Fibroblast of skin of scalp (primary cell): ENCODE measurements around the gene EMCN. TPM values are rescaled to one million over a fixed set of nuclear protein-coding genes. Genes with fewer than 3 reads are reported as not detected.
A peak's percentile ranks its signal among the peaks of the same experiment; 100 is the strongest.
"Not testable (repeated sequence)": the region's sequence is repeated elsewhere in the genome, so short reads cannot be mapped to it uniquely, and the experiment has no call there.

Experiments used
- DNase-seq: peaks from one replicate; pipeline ENCODE4 v3.0.0-alpha.2; 2013
- polyA plus RNA-seq, 2 experiments: library from polyadenylated mRNA; unstranded; fragments of 120-200 nt; gene quantifications; one replicate each; pipeline ENCODE4 v1.2.1, GENCODE V29; 2013; ENCODE audit not compliant: insufficient read length in 2 of 2

Gene EMCN, protein sequence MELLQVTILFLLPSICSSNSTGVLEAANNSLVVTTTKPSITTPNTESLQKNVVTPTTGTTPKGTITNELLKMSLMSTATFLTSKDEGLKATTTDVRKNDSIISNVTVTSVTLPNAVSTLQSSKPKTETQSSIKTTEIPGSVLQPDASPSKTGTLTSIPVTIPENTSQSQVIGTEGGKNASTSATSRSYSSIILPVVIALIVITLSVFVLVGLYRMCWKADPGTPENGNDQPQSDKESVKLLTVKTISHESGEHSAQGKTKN
- polyA plus RNA-seq (2013, experiment 1 of 2; ENCODE audit: insufficient read length), result 0.54 TPM
- 1.2 TPM for polyA plus RNA-seq (2013, experiment 2 of 2; ENCODE audit: insufficient read length)

DNA sequence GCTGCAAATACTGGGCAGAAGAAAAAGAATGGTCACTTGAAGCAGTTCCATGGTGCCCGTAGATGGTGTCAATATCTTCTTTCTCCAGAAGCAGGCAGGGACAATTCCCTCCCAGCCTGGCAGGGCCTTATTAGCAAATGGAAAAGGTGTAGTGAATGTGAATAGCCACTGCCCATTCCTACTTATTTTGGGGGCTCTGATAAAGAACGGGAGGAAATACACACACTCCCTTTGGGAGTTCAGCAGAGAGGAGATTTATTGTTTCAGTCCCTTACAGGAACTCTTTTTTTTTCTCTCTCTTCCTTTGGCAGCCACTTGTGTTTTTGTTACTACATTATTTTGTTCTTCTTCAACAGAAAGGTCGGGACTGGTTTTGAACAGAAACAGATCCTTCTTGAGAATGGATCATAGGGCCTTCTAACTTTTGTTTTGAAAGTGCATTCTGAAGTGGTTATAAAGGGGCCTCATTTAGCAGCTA lies at the start of gene EMCN:
Gene EMCN, minus strand, starts transcription at position 159 of the 478 bp plus-strand sequence. Its CDS starts 108 bp downstream, at position 51.
- DNase-seq, result peak; percentile 29

DNA sequence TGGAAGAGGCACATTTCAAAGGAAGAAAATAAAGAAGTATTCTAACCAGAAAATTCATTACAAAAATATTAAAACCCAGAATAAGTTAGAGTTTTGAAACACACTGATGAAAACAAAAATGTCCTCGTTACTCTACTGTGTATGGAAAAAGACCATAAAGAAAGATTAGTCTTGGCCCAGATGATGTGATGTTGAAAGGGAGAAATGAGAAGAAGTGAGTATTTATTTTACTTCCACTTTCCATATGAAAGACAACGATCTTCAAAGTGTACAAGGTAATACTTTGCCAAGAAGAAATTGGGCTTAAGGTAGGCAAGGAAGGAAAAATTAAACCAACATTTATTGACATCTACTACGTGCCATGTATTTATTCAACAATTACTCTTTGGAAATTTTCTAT lies 48.6 kb upstream of the EMCN start:
- no peak for DNase-seq

DNA sequence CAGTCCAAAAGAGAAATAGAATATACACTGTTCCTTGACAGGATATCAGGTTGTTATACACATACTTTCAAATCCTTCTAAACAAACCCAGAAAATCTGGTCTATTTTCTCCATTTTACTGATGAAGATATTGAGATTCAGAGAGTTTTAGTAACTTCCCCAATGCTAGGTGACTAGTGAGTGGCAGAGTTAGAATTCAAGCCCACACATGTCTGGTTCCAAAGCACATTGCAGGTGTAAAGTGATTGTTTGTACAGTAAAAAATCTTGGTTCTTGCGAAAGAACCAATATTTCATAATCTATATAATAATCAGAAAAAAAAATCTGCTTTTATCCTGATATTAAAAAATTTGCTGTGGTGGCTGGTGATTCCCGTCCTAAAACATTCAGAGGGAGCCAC lies 39.5 kb upstream of the EMCN start:
- DNase-seq, result no peak

DNA sequence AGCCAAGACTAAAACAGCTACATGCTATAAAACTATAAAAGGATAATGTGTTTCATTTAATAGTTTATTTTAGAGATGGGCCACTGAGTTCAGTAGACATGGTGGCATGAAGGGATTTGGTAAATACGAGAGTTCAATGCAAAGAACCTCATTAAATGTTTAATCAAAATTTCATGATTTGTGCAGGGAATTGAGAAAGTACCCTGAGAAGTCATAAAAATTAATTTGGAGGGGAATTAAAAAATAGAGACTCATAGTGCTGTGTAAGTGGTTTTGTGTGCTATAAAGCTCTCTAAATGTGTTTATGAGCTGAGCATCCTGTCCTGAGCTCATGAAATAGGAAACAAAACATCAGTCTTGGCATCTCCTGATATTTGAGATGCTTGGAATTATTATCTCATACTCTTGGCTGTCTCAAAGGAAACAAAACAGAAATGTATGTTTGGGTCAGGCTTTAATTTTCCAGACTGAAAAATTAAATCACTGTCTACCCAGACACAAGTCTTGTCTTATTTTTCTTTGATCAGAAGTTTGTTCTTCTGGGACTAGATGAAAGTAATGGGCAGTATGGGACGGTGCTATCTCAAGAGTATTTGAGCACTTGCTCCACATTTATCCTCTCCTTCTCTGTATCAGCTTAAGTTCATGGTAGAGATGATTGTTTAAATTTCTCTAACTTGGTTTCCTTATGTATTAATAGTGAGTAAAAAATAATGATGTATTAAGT lies 38.0 kb upstream of the EMCN start:
- no peak for DNase-seq

DNA sequence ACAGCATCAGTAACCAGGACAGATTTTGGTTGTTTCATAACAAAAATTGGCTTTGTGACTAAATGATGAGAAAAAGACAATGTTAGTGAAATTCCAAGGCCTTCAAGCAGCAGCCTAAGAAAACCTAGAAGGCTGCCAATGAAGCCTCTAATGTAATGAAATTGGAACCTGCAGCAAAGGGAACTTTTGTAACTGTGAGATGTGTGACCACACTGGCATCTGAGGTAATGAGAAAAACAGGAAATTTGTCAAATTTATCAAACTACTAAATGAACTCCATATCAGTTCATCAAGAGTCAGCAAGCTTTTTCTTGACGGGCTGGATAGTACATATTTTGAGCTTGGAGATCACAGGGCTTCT lies 30.4 kb upstream of the EMCN start:
- DNase-seq, result no peak

DNA sequence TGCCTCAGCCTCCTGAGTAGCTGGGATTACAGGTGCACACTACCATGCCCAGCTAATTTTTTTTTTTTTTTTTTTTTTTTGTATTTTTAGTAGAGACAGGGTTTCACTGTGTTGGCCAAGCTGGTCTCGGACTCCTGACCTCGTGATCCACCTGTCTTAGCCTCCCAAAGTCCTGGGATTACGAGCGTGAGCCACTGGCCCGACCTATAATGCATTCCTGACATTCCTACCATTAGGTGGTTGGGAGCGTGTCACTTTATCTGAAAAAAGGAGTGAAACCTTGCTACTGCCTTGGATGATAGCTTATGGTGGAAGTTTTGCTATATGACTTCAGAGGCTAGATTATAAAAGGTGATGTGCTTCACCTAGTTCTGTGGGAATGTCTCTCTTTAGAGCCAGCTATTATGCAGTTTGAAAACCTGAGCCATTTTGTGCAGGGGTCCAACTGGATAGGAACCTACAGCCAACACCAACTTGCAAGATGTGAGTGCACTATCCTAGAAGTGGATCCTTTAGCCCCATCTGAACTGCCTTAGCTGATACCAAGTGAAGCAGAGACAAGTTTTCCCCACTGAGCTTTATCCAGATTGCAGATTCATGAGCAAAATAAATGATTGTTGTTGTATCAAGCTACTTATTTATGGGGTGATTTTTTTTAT lies 29.8 kb upstream of the EMCN start:
- DNase-seq, result no peak

DNA sequence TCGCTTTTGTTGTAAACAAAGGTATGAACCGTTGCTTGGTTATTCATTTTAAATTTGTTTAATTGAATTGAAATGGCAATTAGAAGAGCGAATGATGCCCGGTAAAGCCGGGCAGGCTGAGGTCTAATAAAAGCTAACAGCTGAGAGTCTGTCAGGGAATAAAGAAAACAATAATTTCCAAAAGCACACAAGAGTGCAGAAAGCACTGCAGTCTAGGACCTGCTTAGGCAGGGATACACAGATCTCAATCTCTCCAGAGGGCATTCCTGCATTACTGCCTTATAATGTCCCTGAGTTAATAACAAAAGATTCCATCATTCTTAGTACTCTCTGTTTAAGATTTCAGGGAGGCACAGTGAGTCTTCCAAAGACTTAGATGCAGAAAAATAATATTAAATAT lies 27.6 kb upstream of the EMCN start:
- no peak for DNase-seq

DNA sequence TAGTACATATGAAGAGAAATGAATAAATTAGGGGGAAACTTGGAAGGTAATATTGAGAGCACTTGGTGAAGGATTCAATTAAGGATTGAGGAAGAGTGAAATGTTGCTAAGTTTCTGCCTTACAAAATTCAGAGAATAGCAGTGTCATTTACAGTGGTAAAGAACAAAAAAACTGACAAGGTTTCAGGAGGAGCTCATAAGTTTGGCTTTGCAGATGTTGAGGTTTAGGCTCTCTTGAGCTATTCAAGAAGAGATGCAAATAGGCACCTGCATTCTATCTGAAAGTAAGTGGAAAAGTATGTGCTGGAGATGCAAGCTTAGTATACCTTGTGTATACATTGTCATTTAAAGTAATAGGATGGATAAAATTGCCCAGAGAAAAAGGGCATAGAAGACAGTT lies 22.3 kb upstream of the EMCN start:
- no peak for DNase-seq

DNA sequence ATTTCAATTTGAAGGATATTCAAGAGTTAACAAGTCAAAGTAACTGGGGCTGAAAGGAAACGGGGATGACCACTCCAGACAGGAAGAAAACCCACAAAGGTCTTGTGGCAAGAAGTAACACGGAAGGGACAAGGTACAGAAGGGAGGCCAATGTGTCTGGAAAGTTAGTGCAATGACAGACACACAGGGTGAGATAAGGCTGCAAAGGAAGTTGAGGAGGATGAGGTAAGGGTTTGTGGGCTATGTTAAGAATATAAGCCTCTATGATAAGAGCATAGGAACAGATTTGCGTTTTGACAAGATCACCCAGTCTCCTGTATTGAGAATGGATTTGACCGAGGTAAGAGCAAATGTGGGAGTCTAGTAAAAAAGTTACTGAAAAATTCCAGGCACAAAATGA lies 21.9 kb upstream of the EMCN start:
- DNase-seq, result no peak

DNA sequence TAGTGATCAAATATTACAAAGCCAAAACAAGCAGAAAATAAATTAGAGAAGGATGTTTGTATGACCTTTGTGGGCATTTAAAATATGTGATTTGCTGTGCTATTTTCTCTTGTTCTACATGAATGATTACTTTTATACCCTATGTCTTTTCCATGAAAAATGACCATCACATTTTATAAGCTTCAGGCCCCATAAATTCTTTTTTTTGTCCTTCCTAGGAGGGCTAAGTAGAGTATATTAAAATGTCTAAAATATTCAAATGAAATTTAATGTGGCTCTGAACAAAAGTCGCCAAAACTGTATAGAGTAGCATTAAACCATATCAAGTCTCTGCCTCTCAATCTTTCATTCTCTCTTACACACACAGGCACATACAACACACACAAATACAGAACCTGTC lies 15.9 kb upstream of the EMCN start:
- DNase-seq, result no peak

DNA sequence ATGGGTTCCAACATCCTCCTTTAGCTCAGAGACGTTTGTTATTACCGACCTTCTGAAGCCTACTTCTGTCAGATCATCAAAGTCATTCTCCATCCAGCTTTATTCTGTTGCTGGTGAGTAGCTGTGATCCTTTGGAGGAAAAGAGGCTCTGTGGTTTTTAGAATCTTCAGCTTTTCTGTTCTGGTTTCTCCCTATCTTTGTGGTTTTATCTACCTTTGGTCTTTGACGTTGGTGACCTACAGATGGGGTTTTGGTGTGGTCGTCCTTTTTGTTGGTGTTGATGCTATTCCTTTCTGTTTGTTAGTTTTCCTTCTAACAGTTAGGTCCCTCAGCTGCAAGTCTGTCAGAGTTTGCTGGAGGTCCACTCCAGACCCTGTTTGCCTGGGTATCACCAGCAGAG lies 12.3 kb upstream of the EMCN start:
- not testable (repeated sequence) for DNase-seq

DNA sequence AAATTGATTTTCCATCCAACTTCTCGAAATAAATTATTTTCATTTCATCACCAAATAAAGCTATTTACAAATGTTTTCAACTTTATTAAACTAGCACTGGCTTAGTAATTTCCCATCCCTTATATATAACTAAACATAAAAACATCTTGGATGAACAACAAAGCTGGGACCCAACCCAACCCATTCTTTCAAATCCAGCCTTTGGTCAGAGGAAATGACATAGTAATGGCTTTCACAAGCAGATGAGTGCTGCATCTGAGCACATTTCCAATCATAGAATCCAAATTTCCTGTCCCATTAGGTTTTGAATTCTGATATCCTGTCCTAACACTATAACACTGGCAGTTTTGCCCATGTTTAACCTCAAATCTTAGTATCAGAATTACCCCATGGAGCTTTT lies 7.9 kb upstream of the EMCN start:
- DNase-seq, result no peak

DNA sequence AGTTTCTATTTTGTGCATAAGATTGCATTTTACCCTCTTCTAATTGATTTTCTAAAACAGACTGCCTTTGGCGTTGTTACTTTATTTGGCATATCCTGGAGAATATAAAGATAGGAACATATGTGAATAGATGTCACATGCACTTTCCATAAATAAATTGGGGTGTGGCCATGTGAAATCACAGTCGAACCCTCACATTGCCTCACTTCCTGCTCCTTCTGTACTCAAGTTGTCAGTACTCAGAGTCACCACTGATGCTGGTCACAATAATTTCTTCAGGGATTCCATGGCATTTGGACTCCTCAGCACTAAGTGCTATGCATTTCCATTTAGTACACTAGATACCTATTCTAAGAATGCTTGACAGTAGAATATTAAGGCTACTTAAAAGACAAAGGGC lies 1.4 kb upstream of the EMCN start:
- DNase-seq, result no peak

DNA sequence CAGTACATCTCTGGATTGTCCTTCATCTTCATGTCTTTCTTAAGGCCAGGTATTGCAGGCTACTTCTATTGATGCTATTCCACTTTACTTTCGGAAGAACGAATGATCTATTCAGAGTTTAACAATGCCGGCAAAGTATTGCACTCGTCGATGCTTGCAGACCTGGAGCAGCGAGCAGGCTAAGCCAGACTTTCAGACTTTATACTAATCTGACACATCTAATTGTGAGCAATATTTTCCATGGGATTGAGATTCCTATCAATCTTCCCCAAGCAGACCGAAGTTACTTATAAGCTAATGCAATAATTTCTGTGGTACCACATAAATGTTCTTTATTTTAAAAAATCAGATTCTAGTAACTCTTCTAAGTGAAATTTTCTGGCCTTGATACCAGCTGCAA lies 1.6 kb downstream of the EMCN start:
- DNase-seq, result no peak

DNA sequence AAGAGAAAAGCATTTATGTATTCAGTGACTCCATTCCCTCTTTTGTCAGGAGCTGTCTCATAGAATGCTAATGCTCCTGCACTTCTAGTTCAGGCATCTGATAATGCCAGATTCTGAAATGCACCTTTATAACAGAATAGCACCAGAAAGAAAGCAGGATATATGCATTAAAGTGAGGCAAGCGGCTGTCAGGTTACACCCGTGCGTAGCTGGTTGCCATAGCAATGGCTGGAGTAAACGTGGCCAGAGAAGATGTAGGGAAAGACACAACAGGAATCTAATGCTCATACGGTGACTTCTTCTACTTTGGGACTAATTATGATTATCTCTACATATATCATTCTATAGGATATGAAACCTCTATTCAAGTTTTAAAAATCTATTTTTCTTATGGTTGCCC lies 5.9 kb downstream of the EMCN start:
- DNase-seq, result no peak

DNA sequence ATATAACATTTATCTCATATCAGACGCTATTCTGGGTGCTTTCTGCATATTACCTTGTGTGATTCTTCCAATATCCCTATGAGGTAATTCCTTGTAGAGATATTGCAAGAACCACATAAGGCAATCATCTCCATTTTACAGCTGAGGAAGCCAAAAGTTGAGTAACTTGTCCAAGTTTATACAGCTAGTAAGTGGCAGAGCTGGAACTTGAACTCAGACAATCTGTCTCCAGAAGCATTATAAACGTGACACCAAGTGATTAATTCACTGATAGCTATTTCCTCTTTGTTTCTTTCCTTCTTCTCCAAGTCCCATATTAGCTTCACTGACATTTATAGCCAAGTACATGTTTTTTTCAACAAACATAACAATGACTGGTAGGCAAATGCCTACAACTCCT lies 7.3 kb downstream of the EMCN start:
- no peak for DNase-seq

DNA sequence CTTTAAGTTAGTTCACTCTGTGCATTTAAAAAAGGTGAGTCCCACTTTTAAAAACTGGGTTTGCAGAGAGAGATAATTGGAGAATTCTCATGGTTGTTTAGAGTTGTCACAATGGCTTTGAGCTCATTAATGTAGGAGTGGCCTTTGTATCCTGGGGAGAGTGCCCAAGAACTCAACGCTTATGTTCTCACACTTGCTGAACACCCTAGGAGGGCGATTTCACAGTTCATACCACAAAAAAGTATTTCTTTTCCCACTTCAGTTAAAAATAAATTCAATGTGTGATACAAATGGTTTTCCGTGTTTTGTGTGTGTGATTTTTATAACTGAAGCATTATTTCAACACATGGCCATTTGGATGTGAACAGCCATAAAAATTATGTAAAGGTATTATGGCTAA lies 8.4 kb downstream of the EMCN start:
- DNase-seq, result no peak

DNA sequence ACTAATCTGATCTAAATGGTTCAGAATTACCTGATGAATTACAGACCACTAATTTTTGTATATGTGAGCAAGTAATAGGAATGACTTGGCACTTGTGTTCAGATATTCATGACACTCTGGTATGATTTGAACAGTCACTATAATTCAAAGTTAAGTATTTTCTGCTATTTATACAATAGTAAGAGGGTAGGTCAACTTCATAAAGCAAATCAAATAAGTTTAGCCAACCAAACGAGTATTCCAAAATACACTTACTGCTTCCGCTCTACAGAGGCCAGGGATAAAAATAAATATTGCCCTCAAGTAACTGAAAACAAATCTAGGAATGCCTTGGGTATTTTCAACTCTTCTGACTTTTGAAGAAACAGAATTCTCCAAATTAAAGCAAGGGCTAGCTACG lies 9.1 kb downstream of the EMCN start:
- no peak for DNase-seq

DNA sequence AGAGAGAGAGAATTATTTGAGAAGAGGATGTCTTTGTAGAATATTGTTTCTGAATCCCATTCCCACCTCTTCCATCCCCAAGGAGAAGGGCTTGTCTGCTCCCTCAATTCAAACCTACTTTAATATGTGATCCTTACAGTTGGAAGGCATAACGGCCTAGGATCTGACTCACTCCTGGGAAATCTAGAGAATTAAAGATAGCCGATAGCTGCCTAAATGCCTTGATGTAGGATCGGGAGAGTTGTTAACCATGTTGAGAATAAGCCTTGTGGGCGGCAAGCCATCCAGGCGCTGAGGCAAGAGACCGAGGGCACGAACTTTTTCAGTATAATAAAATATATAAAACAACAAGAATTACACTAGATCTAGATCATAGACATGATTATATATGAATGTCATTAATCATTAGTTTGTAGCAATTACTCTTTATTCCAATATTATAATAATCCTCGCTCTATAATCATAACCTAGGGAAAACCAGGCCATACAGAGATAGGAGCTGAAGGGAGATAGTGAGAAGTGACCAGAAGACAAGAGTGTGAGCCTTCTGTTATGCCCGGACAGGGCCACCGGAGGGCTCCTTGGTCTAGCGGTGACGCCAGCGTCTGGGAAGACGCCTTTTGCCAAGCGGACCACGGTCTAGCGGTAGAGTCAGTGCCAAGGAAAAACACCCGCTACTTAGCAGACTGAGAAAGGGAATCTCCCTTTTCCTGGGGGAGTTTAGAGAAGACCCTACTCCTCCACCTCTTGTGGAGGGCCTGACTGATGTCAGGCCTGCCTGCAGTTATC lies 13.5 kb downstream of the EMCN start:
- DNase-seq, result no peak

DNA sequence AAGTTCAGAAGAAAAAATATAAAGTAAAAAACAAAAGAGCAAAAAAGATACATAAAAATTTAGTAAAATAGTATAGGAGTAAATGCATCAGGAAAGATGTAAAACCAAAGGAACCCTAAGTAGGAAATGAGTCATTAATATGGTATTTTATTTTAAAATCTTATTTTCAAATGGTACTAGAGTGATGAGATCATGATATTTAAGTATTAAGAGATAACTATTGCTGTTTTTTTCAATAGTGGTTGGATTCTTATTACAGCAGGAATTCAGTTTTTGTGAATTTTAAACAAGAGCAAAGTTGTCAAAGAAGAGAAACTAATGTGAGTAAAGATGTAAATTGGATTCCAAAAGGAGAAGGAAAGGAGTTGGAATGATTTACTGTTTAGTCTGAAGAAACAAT lies 20.0 kb downstream of the EMCN start:
- peak; percentile 42 for DNase-seq

DNA sequence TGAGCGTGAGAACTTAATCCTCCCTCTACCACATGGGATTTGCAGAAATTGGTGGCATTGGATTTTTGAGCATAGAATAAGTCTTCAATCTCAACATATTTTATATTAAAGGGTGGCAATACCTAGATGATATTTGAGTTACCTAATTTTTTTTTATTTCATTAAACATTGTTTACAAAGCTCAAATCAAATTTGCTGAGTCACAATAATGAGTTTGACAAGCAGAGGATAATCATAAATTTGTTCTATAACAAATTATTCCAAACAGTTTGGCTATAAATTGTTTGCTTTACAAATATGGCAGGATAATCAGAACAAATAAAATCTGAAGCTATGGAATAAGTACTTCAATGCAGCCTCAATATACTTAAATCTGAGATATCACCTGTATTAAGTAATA lies 22.7 kb downstream of the EMCN start:
- no peak for DNase-seq

DNA sequence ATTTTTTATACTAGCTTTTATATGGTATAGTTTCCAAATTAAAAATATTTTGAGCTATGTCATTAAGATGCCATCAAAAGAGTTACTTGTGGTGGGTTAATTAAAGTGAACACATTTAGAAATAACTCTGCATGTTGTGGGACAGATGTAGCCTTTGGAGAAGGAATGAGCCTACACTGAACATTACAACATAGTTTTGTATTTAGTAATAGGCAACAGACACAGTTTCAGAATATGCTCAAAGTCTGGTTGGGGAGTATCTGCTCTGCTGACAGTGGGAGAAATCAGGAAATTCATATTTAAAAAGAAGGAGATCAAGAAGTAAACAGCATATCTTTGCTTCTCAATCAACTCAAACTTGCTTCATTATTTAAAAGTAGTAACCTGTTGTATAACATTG lies 23.7 kb downstream of the EMCN start:
- DNase-seq, result peak; percentile 46

DNA sequence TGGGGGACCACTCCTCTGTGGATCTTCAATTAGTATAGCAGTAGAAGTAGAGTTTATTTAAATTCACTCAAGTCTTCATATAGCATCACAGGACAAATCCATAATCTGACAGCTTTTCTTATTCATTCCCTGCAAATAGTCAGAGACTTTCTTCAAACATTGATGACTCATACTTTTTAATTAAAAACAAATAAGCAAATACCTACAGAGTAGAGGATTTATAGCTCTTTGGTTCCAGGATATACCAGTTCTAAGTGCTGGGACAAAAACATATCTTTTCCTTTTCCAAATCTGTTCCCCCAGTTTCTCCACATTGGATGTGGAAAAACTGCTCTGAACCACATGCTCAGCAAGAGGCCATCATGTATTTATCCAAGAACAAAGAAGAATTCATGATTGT lies 24.1 kb downstream of the EMCN start:
- peak; percentile 27 for DNase-seq
